ENCODE measurements around the gene GPR132. TPM values are rescaled to one million over a fixed set of nuclear protein-coding genes. Genes with fewer than 3 reads are reported as not detected.
"Not testable (repeated sequence)": the region's sequence is repeated elsewhere in the genome, so short reads cannot be mapped to it uniquely, and the experiment has no call there.

The GPR132 gene
- polyA plus RNA-seq, 2 of the 4 experiments (the other 2 are of a cell fraction): 0.18 to 0.19 TPM

DNA sequence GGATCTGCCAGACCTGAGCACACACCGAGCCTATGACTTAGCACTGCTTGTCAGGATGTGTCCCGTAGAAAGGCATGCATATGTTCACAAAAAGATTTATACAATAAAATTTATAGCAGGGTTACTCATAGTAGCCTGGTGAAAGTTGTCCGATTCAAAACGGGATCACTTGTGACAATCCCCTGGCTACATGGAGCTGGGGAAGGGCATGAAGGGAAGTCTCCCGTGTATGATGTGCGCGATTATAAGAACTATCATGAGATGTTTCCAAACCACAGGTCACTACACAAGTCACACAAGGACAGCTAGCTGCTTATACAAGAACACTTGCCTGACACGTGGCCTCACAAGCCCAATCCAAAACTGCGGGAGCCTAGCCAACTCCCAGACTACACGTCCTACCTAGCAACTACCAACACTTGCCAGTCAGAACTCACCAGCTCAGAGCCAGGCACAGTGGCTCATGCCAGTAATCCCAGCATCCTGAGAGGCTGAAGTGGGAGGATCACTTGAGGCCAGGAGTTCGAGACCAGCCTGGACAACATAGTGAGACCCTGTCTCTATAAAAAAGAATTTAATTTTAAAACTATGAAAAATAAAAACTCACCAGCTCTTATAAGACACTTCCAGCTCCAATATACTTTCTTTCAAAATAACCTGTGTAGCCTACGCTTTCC, 36.8 kb downstream of the GPR132 start (continued):
- TF ChIP-seq, protein P1, sequence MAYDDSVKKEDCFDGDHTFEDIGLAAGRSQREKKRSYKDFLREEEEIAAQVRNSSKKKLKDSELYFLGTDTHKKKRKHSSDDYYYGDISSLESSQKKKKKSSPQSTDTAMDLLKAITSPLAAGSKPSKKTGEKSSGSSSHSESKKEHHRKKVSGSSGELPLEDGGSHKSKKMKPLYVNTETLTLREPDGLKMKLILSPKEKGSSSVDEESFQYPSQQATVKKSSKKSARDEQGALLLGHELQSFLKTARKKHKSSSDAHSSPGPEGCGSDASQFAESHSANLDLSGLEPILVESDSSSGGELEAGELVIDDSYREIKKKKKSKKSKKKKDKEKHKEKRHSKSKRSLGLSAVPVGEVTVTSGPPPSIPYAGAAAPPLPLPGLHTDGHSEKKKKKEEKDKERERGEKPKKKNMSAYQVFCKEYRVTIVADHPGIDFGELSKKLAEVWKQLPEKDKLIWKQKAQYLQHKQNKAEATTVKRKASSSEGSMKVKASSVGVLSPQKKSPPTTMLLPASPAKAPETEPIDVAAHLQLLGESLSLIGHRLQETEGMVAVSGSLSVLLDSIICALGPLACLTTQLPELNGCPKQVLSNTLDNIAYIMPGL (CRISPR knock-in tag; IDR thresholded peaks at IDR 0.05; ENCODE audit: borderline replicate concordance): no peak
- TF ChIP-seq MYC (IDR thresholded peaks at IDR 0.05; ENCODE audit: borderline replicate concordance, low read length) (no peak), CHD2 (IDR thresholded peaks at IDR 0.05; ENCODE audit: low read length, partially characterized antibody) (no peak)

DNA sequence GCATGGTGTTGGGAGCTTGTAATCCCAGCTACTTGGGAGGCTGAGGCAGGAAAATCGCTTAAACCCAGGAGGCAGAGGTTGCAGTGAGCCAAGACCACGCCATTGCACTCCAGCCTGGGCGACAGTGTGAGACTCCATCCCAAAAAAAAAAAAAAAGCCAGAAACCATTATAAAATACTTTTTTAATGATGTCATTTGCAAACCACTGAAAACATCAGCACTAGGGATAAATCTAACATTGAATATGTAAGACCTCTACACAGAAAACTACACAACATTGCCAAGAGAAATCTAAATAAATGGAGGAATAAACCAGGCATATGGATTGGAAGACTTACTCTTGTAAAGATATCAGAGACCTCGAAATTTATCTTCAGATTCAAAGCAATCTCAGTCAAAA, 37.5 kb downstream of the GPR132 start:
- H3K4me2 ChIP-seq; H3K9me3 ChIP-seq; DNase-seq (ENCODE audit: low read depth in 1 of 2, low spot score in 1 of 2); ATAC-seq; H3K4me3 ChIP-seq; FAIRE-seq: not testable (repeated sequence)
- H3K4me1 ChIP-seq: peaks cover 47% of the 10 kb centered on the region
- WGBS (ENCODE audit: missing lambda C conversion rate): 76% methylated on average over 4 of the region's 4 CpGs
- ChIA-PET CTCF (interaction anchor here (0.6 to 28.5 kb wide), 6 partner anchors 12 to 159 kb away, joined by 3 to 509 read pairs (median 31); no protein-coding TSS in a partner anchor), POLR2A (interaction anchor here (1.3 kb wide), 1 partner anchor 42 kb away, joined by 3 read pairs; the partner anchor contains the start of gene CLBA1)
- H3K27ac ChIP-seq: peak overlapping the region; percentile 18 to 93; a peak in 3 of 6 replicates

DNA sequence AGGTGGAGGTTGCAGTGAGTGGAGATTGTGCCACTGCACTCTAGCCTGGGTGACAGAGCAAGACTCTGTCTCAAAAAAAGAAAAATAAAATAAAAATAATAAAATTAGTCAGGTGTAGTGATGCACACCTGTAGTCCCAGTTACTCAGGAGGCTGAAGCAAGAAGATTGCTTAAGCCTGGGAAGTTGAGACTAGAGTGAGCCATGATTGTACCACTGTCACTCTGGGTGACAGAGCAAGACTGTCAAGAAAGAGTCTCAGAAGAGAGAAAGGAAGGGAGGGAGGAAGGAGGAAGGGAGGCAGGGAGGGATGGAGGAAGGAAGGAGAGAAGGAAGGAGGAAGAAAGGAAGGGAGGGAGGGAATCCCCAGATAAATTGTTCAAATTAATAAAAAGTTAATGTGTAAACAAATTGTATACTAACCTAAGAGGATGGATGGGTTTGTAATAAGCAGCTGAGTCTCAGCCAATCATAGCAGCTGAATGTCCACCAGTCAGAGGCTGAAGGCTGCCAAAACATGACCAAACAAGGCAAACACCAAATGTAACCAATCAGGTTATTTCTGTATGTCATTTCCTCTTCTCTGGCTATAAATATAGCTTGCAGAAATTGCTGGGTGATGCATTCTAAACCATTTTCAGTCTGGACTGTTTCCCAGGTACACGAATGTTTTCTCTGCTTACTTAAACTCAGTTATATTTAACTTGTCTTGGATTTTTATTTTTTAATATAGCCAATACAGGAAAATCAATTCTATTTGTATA, 38.2 kb downstream of the GPR132 start:
- 50% methylated on average over 1 of the region's 1 CpG for WGBS (ENCODE audit: missing lambda C conversion rate)
- Histone ChIP-seq H3K27ac (peak overlapping the region; percentile 93 to 97), H3K4me2 (0 out of 3 replicates have a peak overlapping the region, but pooled peaks have one; percentile 6), H3K4me3 (no peak overlapping the region), H3K4me1 (peaks cover 51% of the 10 kb centered on the region), H3K9me3 (no peaks in the 10 kb centered on the region)
- ChIA-PET CTCF (interaction anchor here (0.6 to 28.5 kb wide), 5 partner anchors 11 to 158 kb away, joined by 3 to 509 read pairs (median 23); no protein-coding TSS in a partner anchor), POLR2A (interaction anchor here (1.3 kb wide), 1 partner anchor 41 kb away, joined by 3 read pairs; the partner anchor contains the start of gene CLBA1)
- FAIRE-seq: no peak
- DNase-seq (ENCODE audit: low read depth in 1 of 2, low spot score in 1 of 2): peak in 1 of 2 experiments; percentile 85
- ATAC-seq: peak in 1 of 2 experiments; percentile 29; a peak in 3 of 6 replicates
- TF ChIP-seq ESRRA (IDR thresholded peaks at IDR 0.05; ENCODE audit: borderline replicate concordance, low read length) (no peak), ZFP36 (IDR thresholded peaks at IDR 0.05; ENCODE audit: borderline replicate concordance, partially characterized antibody) (peak; percentile 22)

DNA sequence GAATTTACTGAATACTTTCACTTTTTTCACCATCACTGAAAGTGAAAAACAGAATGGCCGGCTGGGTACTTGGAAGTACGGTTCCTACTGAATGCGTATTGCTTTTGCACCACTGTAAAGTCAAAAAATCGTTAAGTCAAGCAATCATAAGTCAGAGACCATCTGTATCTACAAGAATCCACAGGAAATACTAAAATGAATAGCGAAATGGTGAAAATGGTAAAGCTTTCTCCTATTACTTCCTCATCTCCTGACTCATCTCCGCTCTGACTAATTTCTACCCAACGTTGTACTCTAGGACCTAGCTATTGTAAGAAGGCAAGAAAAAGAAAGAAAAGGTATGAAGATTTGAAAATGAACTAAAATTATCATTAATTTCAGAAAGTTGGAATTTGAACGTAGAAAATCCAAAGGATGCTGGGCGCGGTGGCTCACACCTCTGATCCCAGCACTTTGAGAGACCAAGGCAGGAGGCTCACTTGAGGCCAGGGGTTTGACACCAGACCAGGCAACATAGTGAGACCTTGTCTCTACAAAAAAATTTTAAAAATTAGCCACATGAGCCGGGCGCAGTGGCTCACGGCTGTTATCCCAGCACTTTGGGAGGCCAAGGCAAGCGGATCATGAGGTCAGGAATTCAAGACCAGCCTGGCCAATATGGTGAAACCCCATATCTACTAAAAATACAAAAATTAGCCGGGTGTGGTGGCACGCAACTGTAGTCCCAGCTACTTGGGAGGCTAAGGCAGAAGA, 39.0 kb downstream of the GPR132 start:
- no peak for DNase-seq (ENCODE audit: low read depth in 1 of 2, low spot score in 1 of 2)
- POLR2A ChIA-PET: interaction anchor here (1.3 to 7.0 kb wide), 2 partner anchors 41 to 53 kb away, joined by 3 to 76 read pairs; partner anchors contain the start of gene CLBA1
- no peak for ATAC-seq

DNA sequence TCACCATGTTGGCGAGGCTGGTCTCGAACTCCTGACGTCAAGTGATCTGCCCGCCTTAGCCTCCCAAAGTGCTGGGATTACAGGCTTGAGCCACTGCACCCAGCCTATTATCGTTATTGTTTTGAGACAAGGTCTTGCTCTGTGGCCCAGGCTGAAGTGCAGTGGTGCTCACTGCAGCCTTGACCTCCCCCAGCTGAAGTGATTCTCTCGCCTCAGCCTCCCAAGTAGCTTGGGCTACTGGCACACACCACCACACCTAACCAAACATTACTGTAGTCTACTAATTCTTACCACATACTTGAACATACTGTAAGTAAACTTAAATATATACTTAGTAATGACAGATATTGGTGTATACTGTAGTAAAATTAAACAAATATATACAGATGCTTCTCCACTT, 39.8 kb downstream of the GPR132 start:
- no peak for ATAC-seq
- H3K4me3 ChIP-seq: no peak overlapping the region
- ChIA-PET POLR2A (interaction anchor here (1.3 to 7.0 kb wide), 3 partner anchors 52 to 56 kb away, joined by 7 to 76 read pairs (median 10); no protein-coding TSS in a partner anchor), CTCF (interaction anchor here (1.0 to 28.5 kb wide), 5 partner anchors 9 to 51 kb away, joined by 3 to 509 read pairs (median 23); no protein-coding TSS in a partner anchor)
- H3K4me1 ChIP-seq: peaks cover 51% of the 10 kb centered on the region
- H3K9me3 ChIP-seq: no peaks in the 10 kb centered on the region
- H3K4me2 ChIP-seq: peak overlapping the region; percentile 81
- no peak for FAIRE-seq
- no peak for TF ChIP-seq SREBF2 (IDR thresholded peaks at IDR 0.05)
- TF ChIP-seq, protein P2, sequence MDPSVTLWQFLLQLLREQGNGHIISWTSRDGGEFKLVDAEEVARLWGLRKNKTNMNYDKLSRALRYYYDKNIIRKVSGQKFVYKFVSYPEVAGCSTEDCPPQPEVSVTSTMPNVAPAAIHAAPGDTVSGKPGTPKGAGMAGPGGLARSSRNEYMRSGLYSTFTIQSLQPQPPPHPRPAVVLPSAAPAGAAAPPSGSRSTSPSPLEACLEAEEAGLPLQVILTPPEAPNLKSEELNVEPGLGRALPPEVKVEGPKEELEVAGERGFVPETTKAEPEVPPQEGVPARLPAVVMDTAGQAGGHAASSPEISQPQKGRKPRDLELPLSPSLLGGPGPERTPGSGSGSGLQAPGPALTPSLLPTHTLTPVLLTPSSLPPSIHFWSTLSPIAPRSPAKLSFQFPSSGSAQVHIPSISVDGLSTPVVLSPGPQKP (IDR thresholded peaks at IDR 0.05; ENCODE audit: low read depth, low read length): no peak
- TF ChIP-seq NPAS2 (CRISPR knock-in tag; IDR thresholded peaks at IDR 0.05; ENCODE audit: borderline replicate concordance): no peak
- TF ChIP-seq NFE2L2 (conservative IDR thresholded peaks at IDR 0.05; ENCODE audit: low read length): no peak
- TF ChIP-seq JUNB (IDR thresholded peaks at IDR 0.05): no peak
- no peak for TF ChIP-seq CHD4 (IDR thresholded peaks at IDR 0.05; ENCODE audit: borderline replicate concordance)
- no peak for TF ChIP-seq KDM5A (IDR thresholded peaks at IDR 0.05)
- no peak for TF ChIP-seq FOSB (CRISPR knock-in tag; IDR thresholded peaks at IDR 0.05)
- TF ChIP-seq CHD2 (IDR thresholded peaks at IDR 0.05; ENCODE audit: low read length, partially characterized antibody): no peak
- TF ChIP-seq RFX5 (IDR thresholded peaks at IDR 0.05): no peak
- no peak for TF ChIP-seq ZFP36 (IDR thresholded peaks at IDR 0.05; ENCODE audit: borderline replicate concordance, partially characterized antibody)
- no peak for TF ChIP-seq ZNF302 (CRISPR knock-in tag; IDR thresholded peaks at IDR 0.05)
- WGBS (ENCODE audit: missing lambda C conversion rate): 88% methylated on average over 6 of the region's 6 CpGs
- no peak for DNase-seq (ENCODE audit: low read depth in 1 of 2, low spot score in 1 of 2)
- peak overlapping the region; percentile 93 to 97 for H3K27ac ChIP-seq

More for the DNA sequence above, 39.0 kb downstream of the GPR132 start:
- H3K9me3 ChIP-seq: no peaks in the 10 kb centered on the region
- TF ChIP-seq MAFK (IDR thresholded peaks at IDR 0.05; ENCODE audit: partially characterized antibody): no peak
- TF ChIP-seq FOSL2 (IDR thresholded peaks at IDR 0.05): no peak
- TF ChIP-seq FOSL2 (CRISPR knock-in tag; IDR thresholded peaks at IDR 0.05): 0 out of 2 replicates have a peak, but pooled peaks have one; percentile 4
- H3K4me3 ChIP-seq: no peak overlapping the region
- H3K27ac ChIP-seq: peak overlapping the region; percentile 93 to 97
- peaks cover 51% of the 10 kb centered on the region for H3K4me1 ChIP-seq
- WGBS (ENCODE audit: missing lambda C conversion rate): 89% methylated on average over 16 of the region's 16 CpGs
- H3K4me2 ChIP-seq: no peak overlapping the region
- CTCF ChIA-PET: interaction anchor here (1.0 to 28.5 kb wide), 5 partner anchors 10 to 52 kb away, joined by 3 to 509 read pairs (median 23); no protein-coding TSS in a partner anchor
- no peak for FAIRE-seq

Data from A549 (cell line).